Neural progenitor cell (in vitro differentiated cells): ENCODE data around the gene APOBEC3G. TPM values are rescaled to one million over a fixed set of nuclear protein-coding genes. Genes with fewer than 3 reads are reported as not detected.

Experiments
- DNase-seq: peaks from one replicate; pipeline ENCODE4 v3.0.0-alpha.2; 2016; ENCODE audit warnings: low spot score
- H2AFZ ChIP-seq: fragments of 200-600 bp; sonication (generic); replicated peaks from 2 replicates; pipeline ENCODE4 v1.6.1; 2016; ENCODE audit warnings: antibody characterized with exemption
- H3F3A ChIP-seq: fragments of 200-600 bp; sonication (generic); 2 replicates; pipeline ENCODE4 v1.6.1; 2016; ENCODE audit warnings: antibody characterized with exemption, low read depth
- H3K27ac ChIP-seq: fragments of 200-600 bp; sonication (generic); 2 replicates; pipeline ENCODE4 v1.5.1; 2016; ENCODE audit warnings: mild to moderate bottlenecking
- H3K27me3 ChIP-seq: fragments of 200-600 bp; sonication (generic); 2 replicates; pipeline ENCODE4 v1.6.1; 2016; ENCODE audit warnings: mild to moderate bottlenecking, moderate library complexity
- H3K36me3 ChIP-seq: fragments of 200-600 bp; sonication (generic); 2 replicates; pipeline ENCODE4 v1.5.1; 2016
- H3K4me1 ChIP-seq: fragments of 200-600 bp; sonication (generic); 2 replicates; pipeline ENCODE4 v1.6.1; 2016; ENCODE audit warnings: mixed run types
- H3K4me2 ChIP-seq: fragments of 200-600 bp; sonication (generic); 2 replicates; pipeline ENCODE4 v1.6.1; 2016
- H3K4me3 ChIP-seq: fragments of 200-600 bp; sonication (generic); 2 replicates; pipeline ENCODE4 v1.5.1; 2016
- H3K79me2 ChIP-seq: fragments of 200-600 bp; sonication (generic); 2 replicates; pipeline ENCODE4 v1.6.1; 2016; ENCODE audit warnings: low read depth
- H3K9ac ChIP-seq: fragments of 200-600 bp; sonication (generic); 2 replicates; pipeline ENCODE4 v1.6.1; 2016
- H3K9me3 ChIP-seq: fragments of 200-600 bp; sonication (generic); 2 replicates; pipeline ENCODE4 v1.5.1; 2016; ENCODE audit warnings: low read depth
- H4K20me1 ChIP-seq: fragments of 200-600 bp; sonication (generic); 2 replicates; pipeline ENCODE4 v1.6.1; 2016; ENCODE audit warnings: low read depth
- H3K27ac Mint-ChIP-seq: 3 replicates; pipeline ENCODE4 v1.8.0; 2021; ENCODE audit warnings: mixed read lengths
- H3K27me3 Mint-ChIP-seq: 2 replicates; pipeline ENCODE4 v1.8.0; 2022; ENCODE audit warnings: low read depth, mild to moderate bottlenecking, inconsistent platforms, moderate library complexity, mixed read lengths; ENCODE audit not compliant: insufficient read depth
- H3K36me3 Mint-ChIP-seq: 3 replicates; pipeline ENCODE4 v1.8.0; 2021; ENCODE audit warnings: mixed read lengths
- H3K4me1 Mint-ChIP-seq: 3 replicates; pipeline ENCODE4 v1.8.0; 2021; ENCODE audit warnings: mixed read lengths
- H3K4me3 Mint-ChIP-seq: 3 replicates; pipeline ENCODE4 v1.8.0; 2021; ENCODE audit warnings: mild to moderate bottlenecking, moderate library complexity, mixed read lengths
- H3K9me3 Mint-ChIP-seq: 3 replicates; pipeline ENCODE4 v1.8.0; 2020; ENCODE audit warnings: mixed read lengths
- EZH2 ChIP-seq: fragments of 200-600 bp; sonication (generic); IDR thresholded peaks from 2 replicates; pipeline ENCODE4 v1.6.1; 2017; ENCODE audit warnings: antibody characterized with exemption, mild to moderate bottlenecking, moderate library complexity
- EZH2phosphoT487 ChIP-seq: fragments of 200-600 bp; sonication (generic); IDR thresholded peaks from 2 replicates; pipeline ENCODE4 v1.6.1; 2017; ENCODE audit warnings: antibody characterized with exemption
- total RNA-seq: library from RNA; depleted of rRNA; stranded (reverse); fragments of >200 nt; gene quantifications from 2 replicates; pipeline ENCODE4 v1.2.3, GENCODE V29; 2015; ENCODE audit warnings: low replicate concordance
- TF ChIP-seq, protein P1 (sequence below): fragments of 200-600 bp; sonication (generic); IDR thresholded peaks from 2 replicates; pipeline ENCODE4 v1.5.1; 2017; ENCODE audit warnings: antibody characterized with exemption, mild to moderate bottlenecking

Gene APOBEC3G
- total RNA-seq, 1 donor from 2014 or later = 0.30 TPM

GRCh38 chr22:39095971-39096370, 18.9 kb downstream of the APOBEC3G start:
- no peak for DNase-seq
- H3K9me3 Mint-ChIP-seq = no peaks in the 10 kb centered on the region

GRCh38 chr22:39097098-39098020, 20.3 kb downstream of the APOBEC3G start, which contains the start of gene APOBEC3H:
APOBEC3H (plus strand) TSS chr22:39097244; CDS start chr22:39100279, 3,035 bp downstream.
- TF ChIP-seq EZH2phosphoT487 = no peak
- no peak for TF ChIP-seq EZH2
- TF ChIP-seq, protein P1, sequence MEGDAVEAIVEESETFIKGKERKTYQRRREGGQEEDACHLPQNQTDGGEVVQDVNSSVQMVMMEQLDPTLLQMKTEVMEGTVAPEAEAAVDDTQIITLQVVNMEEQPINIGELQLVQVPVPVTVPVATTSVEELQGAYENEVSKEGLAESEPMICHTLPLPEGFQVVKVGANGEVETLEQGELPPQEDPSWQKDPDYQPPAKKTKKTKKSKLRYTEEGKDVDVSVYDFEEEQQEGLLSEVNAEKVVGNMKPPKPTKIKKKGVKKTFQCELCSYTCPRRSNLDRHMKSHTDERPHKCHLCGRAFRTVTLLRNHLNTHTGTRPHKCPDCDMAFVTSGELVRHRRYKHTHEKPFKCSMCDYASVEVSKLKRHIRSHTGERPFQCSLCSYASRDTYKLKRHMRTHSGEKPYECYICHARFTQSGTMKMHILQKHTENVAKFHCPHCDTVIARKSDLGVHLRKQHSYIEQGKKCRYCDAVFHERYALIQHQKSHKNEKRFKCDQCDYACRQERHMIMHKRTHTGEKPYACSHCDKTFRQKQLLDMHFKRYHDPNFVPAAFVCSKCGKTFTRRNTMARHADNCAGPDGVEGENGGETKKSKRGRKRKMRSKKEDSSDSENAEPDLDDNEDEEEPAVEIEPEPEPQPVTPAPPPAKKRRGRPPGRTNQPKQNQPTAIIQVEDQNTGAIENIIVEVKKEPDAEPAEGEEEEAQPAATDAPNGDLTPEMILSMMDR = no peak
- no peak within 1 kb of the TSS for H3K4me3 Mint-ChIP-seq
- Histone ChIP-seq H3F3A (peaks cover 29% of the 10 kb centered on the region), H2AFZ (peak within 1 kb of the TSS; percentile 82), H3K4me3 (no peak within 1 kb of the TSS), H3K27me3 (no peaks in the 10 kb centered on the region), H3K36me3 (no peaks in the 10 kb centered on the region), H3K27ac (peak within 1 kb of the TSS; percentile 57), H3K79me2 (no peaks in the 10 kb centered on the region), H3K9ac (no peak within 1 kb of the TSS), H3K4me2 (peak within 1 kb of the TSS; percentile 53), H3K9me3 (no peaks in the 10 kb centered on the region), H4K20me1 (no peaks in the 10 kb centered on the region), H3K4me1 (peaks cover 26% of the 10 kb centered on the region)
- H3K27ac Mint-ChIP-seq = peak within 1 kb of the TSS; percentile 89
- H3K9me3 Mint-ChIP-seq = no peaks in the 10 kb centered on the region
- no peak for DNase-seq
- H3K27me3 Mint-ChIP-seq = peaks cover 9% of the 10 kb centered on the region
- peaks cover 25% of the 10 kb centered on the region for H3K4me1 Mint-ChIP-seq
- no peaks in the 10 kb centered on the region for H3K36me3 Mint-ChIP-seq

More at GRCh38 chr22:39095971-39096370, 18.9 kb downstream of the APOBEC3G start:
- H3K79me2 ChIP-seq = no peaks in the 10 kb centered on the region
- H3K36me3 ChIP-seq = no peaks in the 10 kb centered on the region
- peaks cover 29% of the 10 kb centered on the region for H3F3A ChIP-seq
- peaks cover 30% of the 10 kb centered on the region for H3K4me1 Mint-ChIP-seq
- H3K27ac Mint-ChIP-seq = no peak overlapping the region
- no peaks in the 10 kb centered on the region for H3K27me3 ChIP-seq
- H3K27me3 Mint-ChIP-seq = peaks cover 9% of the 10 kb centered on the region
- H3K4me2 ChIP-seq = no peak overlapping the region
- no peaks in the 10 kb centered on the region for H3K36me3 Mint-ChIP-seq
- TF ChIP-seq, protein P1 = no peak
- TF ChIP-seq EZH2 (no peak), EZH2phosphoT487 (no peak)
- no peak overlapping the region for H2AFZ ChIP-seq
- H3K4me3 Mint-ChIP-seq = no peak overlapping the region
- H3K27ac ChIP-seq = no peak overlapping the region
- no peak overlapping the region for H3K9ac ChIP-seq
- no peak overlapping the region for H3K4me3 ChIP-seq
- H3K4me1 ChIP-seq = peaks cover 26% of the 10 kb centered on the region
- no peaks in the 10 kb centered on the region for H3K9me3 ChIP-seq
- H4K20me1 ChIP-seq = no peaks in the 10 kb centered on the region

- H3K9me3 Mint-ChIP-seq = no peaks in the 10 kb centered on the region
- H3K27ac Mint-ChIP-seq = peak overlapping the region; percentile 33
- H3K36me3 Mint-ChIP-seq = no peaks in the 10 kb centered on the region
- Histone ChIP-seq H3K4me1 (peaks cover 26% of the 10 kb centered on the region), H2AFZ (peak overlapping the region; percentile 82), H4K20me1 (no peaks in the 10 kb centered on the region), H3K27me3 (no peaks in the 10 kb centered on the region), H3K4me2 (peak overlapping the region; percentile 53), H3K36me3 (no peaks in the 10 kb centered on the region), H3F3A (peaks cover 29% of the 10 kb centered on the region), H3K9me3 (no peaks in the 10 kb centered on the region), H3K27ac (peak overlapping the region; percentile 57), H3K4me3 (no peak overlapping the region), H3K9ac (no peak overlapping the region), H3K79me2 (no peaks in the 10 kb centered on the region)
- H3K4me1 Mint-ChIP-seq = peaks cover 19% of the 10 kb centered on the region
- H3K4me3 Mint-ChIP-seq = no peak overlapping the region
- peaks cover 9% of the 10 kb centered on the region for H3K27me3 Mint-ChIP-seq
- peak; percentile 72 for DNase-seq
- TF ChIP-seq, protein P1 = no peak
- TF ChIP-seq EZH2phosphoT487 (no peak), EZH2 (no peak)
Measured at GRCh38 chr22:39098026-39098425, 21.0 kb downstream of the APOBEC3G start.
